Chondrocyte (in vitro differentiated cells): Measurements from ENCODE around the gene ASXL1. TPM values are rescaled to one million over a fixed set of nuclear protein-coding genes. Genes with fewer than 3 reads are reported as not detected.
A peak's percentile ranks its signal among the peaks of the same experiment; 100 is the strongest.

Experiments used
- DNase-seq: peaks from one replicate; pipeline ENCODE4 v3.0.0; 2021; ENCODE audit warnings: mixed read lengths, low spot score
- H3K27ac Mint-ChIP-seq: one replicate; pipeline ENCODE4 v1.8.0; 2021; ENCODE audit warnings: mild to moderate bottlenecking, moderate library complexity, mixed read lengths; ENCODE audit not compliant: unreplicated experiment
- H3K27me3 Mint-ChIP-seq: 2 replicates; pipeline ENCODE4 v1.8.0; 2021; ENCODE audit warnings: low read depth, mixed read lengths
- H3K36me3 Mint-ChIP-seq: 2 replicates; pipeline ENCODE4 v1.8.0; 2021; ENCODE audit warnings: low read depth, mixed read lengths
- H3K4me1 Mint-ChIP-seq: 2 replicates; pipeline ENCODE4 v1.8.0; 2021; ENCODE audit warnings: low read depth, mild to moderate bottlenecking, mixed read lengths
- H3K4me3 Mint-ChIP-seq: one replicate; pipeline ENCODE4 v1.8.0; 2021; ENCODE audit warnings: mild to moderate bottlenecking, moderate library complexity, mixed read lengths; ENCODE audit not compliant: unreplicated experiment
- H3K9me3 Mint-ChIP-seq: 2 replicates; pipeline ENCODE4 v1.8.0; 2021; ENCODE audit warnings: low read depth, mixed read lengths
- total RNA-seq: library from RNA; stranded (reverse); gene quantifications from 3 replicates; pipeline ENCODE4 v1.2.1, GENCODE V29; 2021
- TF ChIP-seq, protein P1 (sequence below): fragments of 200-600 bp; sonication (generic); IDR thresholded peaks from 2 replicates; pipeline ENCODE4 v1.5.0; 2021; ENCODE audit warnings: antibody characterized with exemption, mild to moderate bottlenecking, moderate library complexity

ASXL1 gene
- total RNA-seq, 1 donor from 2014 or later = 92.6 TPM

DNA sequence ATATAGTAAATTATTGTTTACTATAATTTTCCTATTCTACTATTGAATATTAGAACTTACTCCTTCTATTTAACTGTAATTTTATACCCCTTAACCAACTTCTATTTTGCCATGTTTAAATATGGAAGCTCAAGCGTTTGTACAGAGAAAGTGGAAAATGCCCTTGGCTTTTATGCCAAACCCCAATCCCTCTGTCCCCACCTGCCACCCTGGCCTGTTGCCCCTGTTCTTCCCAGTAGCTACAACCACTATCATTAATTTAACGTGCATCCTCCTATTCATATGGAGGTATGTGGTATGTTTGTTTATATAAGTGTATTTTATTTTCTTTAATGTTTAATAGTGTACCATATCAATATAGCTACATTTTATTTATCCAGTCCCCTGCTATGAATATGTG, 58.1 kb downstream of the ASXL1 start:
- DNase-seq = no peak
- Mint-ChIP-seq H3K9me3 (no peaks in the 10 kb centered on the region), H3K4me1 (peaks cover 32% of the 10 kb centered on the region), H3K27me3 (no peaks in the 10 kb centered on the region), H3K27ac (no peak overlapping the region), H3K36me3 (peaks cover 5% of the 10 kb centered on the region), H3K4me3 (no peak overlapping the region)
- TF ChIP-seq, protein P1, sequence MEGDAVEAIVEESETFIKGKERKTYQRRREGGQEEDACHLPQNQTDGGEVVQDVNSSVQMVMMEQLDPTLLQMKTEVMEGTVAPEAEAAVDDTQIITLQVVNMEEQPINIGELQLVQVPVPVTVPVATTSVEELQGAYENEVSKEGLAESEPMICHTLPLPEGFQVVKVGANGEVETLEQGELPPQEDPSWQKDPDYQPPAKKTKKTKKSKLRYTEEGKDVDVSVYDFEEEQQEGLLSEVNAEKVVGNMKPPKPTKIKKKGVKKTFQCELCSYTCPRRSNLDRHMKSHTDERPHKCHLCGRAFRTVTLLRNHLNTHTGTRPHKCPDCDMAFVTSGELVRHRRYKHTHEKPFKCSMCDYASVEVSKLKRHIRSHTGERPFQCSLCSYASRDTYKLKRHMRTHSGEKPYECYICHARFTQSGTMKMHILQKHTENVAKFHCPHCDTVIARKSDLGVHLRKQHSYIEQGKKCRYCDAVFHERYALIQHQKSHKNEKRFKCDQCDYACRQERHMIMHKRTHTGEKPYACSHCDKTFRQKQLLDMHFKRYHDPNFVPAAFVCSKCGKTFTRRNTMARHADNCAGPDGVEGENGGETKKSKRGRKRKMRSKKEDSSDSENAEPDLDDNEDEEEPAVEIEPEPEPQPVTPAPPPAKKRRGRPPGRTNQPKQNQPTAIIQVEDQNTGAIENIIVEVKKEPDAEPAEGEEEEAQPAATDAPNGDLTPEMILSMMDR = no peak

- Mint-ChIP-seq H3K36me3 (peaks cover 7% of the 10 kb centered on the region), H3K4me3 (no peak overlapping the region), H3K27ac (no peak overlapping the region), H3K4me1 (peaks cover 28% of the 10 kb centered on the region), H3K27me3 (no peaks in the 10 kb centered on the region), H3K9me3 (no peaks in the 10 kb centered on the region)
- TF ChIP-seq, protein P1 = no peak
- DNase-seq = no peak
Observed at GRCh38 chr20:32418376-32418775, 60.2 kb downstream of the ASXL1 start.

DNA sequence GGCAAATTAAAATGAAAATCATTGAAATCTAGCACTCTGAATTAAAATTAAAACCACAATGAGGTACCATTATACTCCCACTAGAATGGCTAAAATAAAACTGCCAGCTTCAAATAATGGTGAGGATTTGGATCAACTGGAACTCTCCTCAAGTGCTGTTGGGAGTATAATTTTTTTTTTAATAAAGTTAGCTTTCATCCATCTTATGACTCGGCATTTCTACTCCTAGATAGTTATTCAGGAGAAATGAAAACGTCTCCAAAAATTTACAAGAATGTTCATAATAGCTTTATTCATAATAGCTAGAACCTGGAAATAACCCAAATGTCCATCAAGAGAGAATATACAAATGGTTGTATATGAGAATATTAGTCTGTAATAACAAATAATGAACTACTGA, 63.2 kb downstream of the ASXL1 start:
- Mint-ChIP-seq H3K4me3 (no peak overlapping the region), H3K4me1 (peaks cover 12% of the 10 kb centered on the region), H3K9me3 (no peaks in the 10 kb centered on the region), H3K27me3 (no peaks in the 10 kb centered on the region), H3K27ac (no peak overlapping the region), H3K36me3 (peaks cover 8% of the 10 kb centered on the region)
- no peak for DNase-seq
- TF ChIP-seq, protein P1 = no peak

DNA sequence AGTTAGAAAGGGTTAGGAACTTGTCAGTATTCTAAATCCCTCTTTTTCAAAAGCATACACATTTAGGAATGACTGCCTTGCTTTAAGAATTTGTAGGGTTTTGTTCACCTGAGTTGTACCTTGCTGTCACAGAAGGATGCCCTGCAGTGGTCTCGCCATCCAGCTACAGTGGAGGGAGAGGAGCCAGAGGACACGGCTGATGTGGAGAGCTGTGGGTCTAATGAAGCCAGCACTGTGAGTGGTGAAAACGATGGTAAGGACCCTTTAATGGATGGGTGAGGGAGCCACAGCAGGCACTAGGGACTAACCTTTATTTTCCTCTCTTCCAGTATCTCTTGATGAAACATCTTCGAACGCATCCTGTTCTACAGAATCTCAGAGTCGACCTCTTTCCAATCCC, 69.9 kb downstream of the ASXL1 start:
- no peaks in the 10 kb centered on the region for H3K4me1 Mint-ChIP-seq
- no peaks in the 10 kb centered on the region for H3K9me3 Mint-ChIP-seq
- DNase-seq = no peak
- no peak overlapping the region for H3K4me3 Mint-ChIP-seq
- TF ChIP-seq, protein P1 = no peak
- no peak overlapping the region for H3K27ac Mint-ChIP-seq
- H3K27me3 Mint-ChIP-seq = no peaks in the 10 kb centered on the region
- H3K36me3 Mint-ChIP-seq = peaks cover 41% of the 10 kb centered on the region

- H3K9me3 Mint-ChIP-seq = no peaks in the 10 kb centered on the region
- no peak for DNase-seq
- TF ChIP-seq, protein P1 = no peak
- no peak overlapping the region for H3K4me3 Mint-ChIP-seq
- peak overlapping the region; percentile 47 for H3K27ac Mint-ChIP-seq
- no peaks in the 10 kb centered on the region for H3K27me3 Mint-ChIP-seq
- no peaks in the 10 kb centered on the region for H3K4me1 Mint-ChIP-seq
- peaks cover 54% of the 10 kb centered on the region for H3K36me3 Mint-ChIP-seq
Observed at GRCh38 chr20:32429343-32429742, 71.2 kb downstream of the ASXL1 start.
